Skin epidermis (tissue), 12 donors: ENCODE results near the gene KIF5C.

Source experiments
- H3K27ac ChIP-seq, 21 experiments: fragments of 200-600 bp; sonication (generic) in 11 of 21; one replicate each; pipeline ENCODE4 v1.5.0; 2020; ENCODE audit warnings: mild to moderate bottlenecking in 3 of 21, inconsistent platforms in 2 of 21, moderate library complexity in 2 of 21
- H3K4me3 ChIP-seq, 7 experiments: fragments of 200-600 bp; sonication (generic) in 2 of 7; one replicate each; pipeline ENCODE4 v1.5.0; 2020; ENCODE audit warnings: inconsistent platforms in 2 of 7, mild to moderate bottlenecking in 2 of 7, moderate library complexity in 1 of 7

Gene KIF5C

GRCh38 chr2:149004836-149005235, 129.8 kb downstream of the KIF5C start:
- peak overlapping the region in 2 of 21 experiments; percentile 18 to 27 for H3K27ac ChIP-seq
- no peak overlapping the region for H3K4me3 ChIP-seq

GRCh38 chr2:149005471-149006077, 130.5 kb downstream of the KIF5C start:
- peak overlapping the region in 6 of 21 experiments; percentile 3 to 58 (median 27) for H3K27ac ChIP-seq
- H3K4me3 ChIP-seq, result no peak overlapping the region

- peak overlapping the region in 1 of 21 experiments; percentile 32 for H3K27ac ChIP-seq
Observed at GRCh38 chr2:149006883-149007543, 132.0 kb downstream of the KIF5C start.

GRCh38 chr2:149008381-149008780, 133.4 kb downstream of the KIF5C start:
- Histone ChIP-seq H3K27ac (no peak overlapping the region), H3K4me3 (no peak overlapping the region)

More at GRCh38 chr2:149006883-149007543, 132.0 kb downstream of the KIF5C start:
- H3K4me3 ChIP-seq, result no peak overlapping the region

GRCh38 chr2:149009576-149010461, 134.8 kb downstream of the KIF5C start:
- Histone ChIP-seq H3K4me3 (no peak overlapping the region), H3K27ac (no peak overlapping the region)

- H3K27ac ChIP-seq, result no peak overlapping the region
Observed at GRCh38 chr2:149012545-149012944, 137.5 kb downstream of the KIF5C start.

GRCh38 chr2:149015501-149015900, 140.5 kb downstream of the KIF5C start:
- Histone ChIP-seq H3K4me3 (no peak overlapping the region), H3K27ac (no peak overlapping the region)

More at GRCh38 chr2:149012545-149012944, 137.5 kb downstream of the KIF5C start:
- no peak overlapping the region for H3K4me3 ChIP-seq

GRCh38 chr2:149015926-149016563, 141.0 kb downstream of the KIF5C start:
- Histone ChIP-seq H3K27ac (no peak overlapping the region), H3K4me3 (no peak overlapping the region)

- Histone ChIP-seq H3K27ac (no peak overlapping the region), H3K4me3 (no peak overlapping the region)
Observed at GRCh38 chr2:149017116-149017985, 142.3 kb downstream of the KIF5C start.

- Histone ChIP-seq H3K4me3 (no peak overlapping the region), H3K27ac (no peak overlapping the region)
Observed at GRCh38 chr2:149018981-149019380, 144.0 kb downstream of the KIF5C start.

GRCh38 chr2:149019768-149020167, 144.7 kb downstream of the KIF5C start:
- Histone ChIP-seq H3K27ac (no peak overlapping the region), H3K4me3 (no peak overlapping the region)

GRCh38 chr2:149020432-149020851, 145.4 kb downstream of the KIF5C start:
- no peak overlapping the region for H3K4me3 ChIP-seq
- peak overlapping the region in 1 of 21 experiments; percentile 1 for H3K27ac ChIP-seq

- H3K4me3 ChIP-seq, result no peak overlapping the region
- no peak overlapping the region for H3K27ac ChIP-seq
Observed at GRCh38 chr2:149021271-149021719, 146.3 kb downstream of the KIF5C start.

GRCh38 chr2:149021761-149022160, 146.7 kb downstream of the KIF5C start:
- Histone ChIP-seq H3K4me3 (no peak overlapping the region), H3K27ac (peak overlapping the region in 1 of 21 experiments; percentile 24)

- H3K27ac ChIP-seq, result no peak overlapping the region
- no peak overlapping the region for H3K4me3 ChIP-seq
Observed at GRCh38 chr2:149023091-149023490, 148.1 kb downstream of the KIF5C start.

- peak overlapping the region in 4 of 21 experiments; percentile 11 to 58 (median 40) for H3K27ac ChIP-seq
- no peak overlapping the region for H3K4me3 ChIP-seq
Observed at GRCh38 chr2:149027590-149028250, 152.7 kb downstream of the KIF5C start.

GRCh38 chr2:149028377-149028776, 153.3 kb downstream of the KIF5C start:
- peak overlapping the region in 4 of 21 experiments; percentile 11 to 58 (median 40) for H3K27ac ChIP-seq
- no peak overlapping the region for H3K4me3 ChIP-seq

GRCh38 chr2:149028891-149029290, 153.9 kb downstream of the KIF5C start:
- Histone ChIP-seq H3K4me3 (no peak overlapping the region), H3K27ac (peak overlapping the region in 1 of 21 experiments; percentile 58)
